ENCODE data around the gene PARD3B.

PARD3B gene

DNA sequence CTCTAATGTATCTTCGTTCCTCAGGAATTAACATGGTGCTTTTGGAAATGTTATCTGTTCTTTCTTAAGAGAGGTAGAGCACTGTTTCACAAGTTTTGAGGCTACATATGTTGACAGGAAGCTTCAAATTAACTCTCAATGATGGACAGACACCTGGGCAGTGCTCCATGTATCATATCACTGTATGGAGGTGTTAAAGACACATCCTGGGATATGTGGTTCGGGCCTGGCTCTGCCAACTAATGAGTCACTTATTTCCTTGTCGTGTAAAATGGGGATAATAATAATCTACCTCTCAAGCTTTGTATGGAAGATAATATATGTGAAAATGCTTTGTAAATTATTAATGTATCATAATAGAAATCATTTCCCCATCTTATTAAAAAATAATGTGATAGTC is 90.2 kb downstream of the PARD3B start:
- no peak for DNase-seq

DNA sequence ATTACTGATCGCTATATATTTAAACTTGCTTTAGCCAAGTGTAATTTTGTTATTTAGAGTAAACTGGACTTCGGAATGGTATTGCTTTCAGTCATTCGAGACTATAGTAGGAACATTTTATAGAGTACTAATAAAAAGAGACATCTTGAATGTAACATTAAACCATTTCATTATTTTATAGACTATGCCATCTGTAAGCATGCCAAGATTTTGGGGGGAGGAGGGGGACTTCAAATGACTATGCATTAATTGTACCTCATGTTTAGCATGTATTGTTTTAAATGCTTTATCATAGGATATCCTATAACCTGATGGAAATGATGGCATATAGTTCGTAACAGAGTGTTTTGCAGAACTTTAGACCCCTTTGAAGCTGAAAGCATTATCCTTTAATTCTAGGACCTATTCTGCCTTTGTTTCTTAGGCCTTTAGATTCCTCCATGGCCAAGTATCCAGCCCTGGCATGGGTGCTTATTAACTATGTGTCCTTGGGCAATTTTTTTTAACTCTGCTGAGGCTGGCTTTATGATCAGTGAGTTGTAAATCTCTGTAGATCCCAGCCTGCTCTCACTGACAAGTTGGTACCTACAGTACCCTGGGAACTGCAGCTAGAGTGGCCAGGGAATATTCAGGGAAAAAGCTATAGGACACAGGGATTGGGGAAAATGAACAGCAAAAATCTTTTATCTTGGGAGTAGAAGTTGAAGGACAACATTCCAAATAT is 93.4 kb downstream of the PARD3B start:
- Histone ChIP-seq H3K4me3 (ENCODE audit: low read depth in 1 of 2, low read length in 2 of 2) (no peak overlapping the region), H2AFZ (ENCODE audit: low read depth, low read length) (no peak overlapping the region)
- no peak for ATAC-seq (ENCODE audit: insufficient read depth, low read depth)

More for the DNA sequence above, 90.2 kb downstream of the PARD3B start:
- no peak overlapping the region for H3K4me3 ChIP-seq (ENCODE audit: low read depth in 1 of 2, low read length in 2 of 2)
- H3K9me3 ChIP-seq (ENCODE audit: insufficient read depth, low read length, severe bottlenecking), result no peaks in the 10 kb centered on the region
- H3K9ac ChIP-seq (ENCODE audit: low read depth, low read length), result no peak overlapping the region
- no peaks in the 10 kb centered on the region for H3K4me1 ChIP-seq (ENCODE audit: insufficient read depth, low read length)
- H3K27me3 ChIP-seq (ENCODE audit: insufficient read depth, low read length, poor library complexity), result no peaks in the 10 kb centered on the region
- H3K4me2 ChIP-seq (ENCODE audit: insufficient read depth, low read length), result no peak overlapping the region
- H2AFZ ChIP-seq (ENCODE audit: low read depth, low read length), result no peak overlapping the region
- H4K20me1 ChIP-seq (ENCODE audit: insufficient read depth, low read length), result no peaks in the 10 kb centered on the region
- no peak for TF ChIP-seq EZH2 (IDR thresholded peaks at IDR 0.05; ENCODE audit: borderline replicate concordance, low read depth, low read length, severe bottlenecking)
- TF ChIP-seq, protein P1, sequence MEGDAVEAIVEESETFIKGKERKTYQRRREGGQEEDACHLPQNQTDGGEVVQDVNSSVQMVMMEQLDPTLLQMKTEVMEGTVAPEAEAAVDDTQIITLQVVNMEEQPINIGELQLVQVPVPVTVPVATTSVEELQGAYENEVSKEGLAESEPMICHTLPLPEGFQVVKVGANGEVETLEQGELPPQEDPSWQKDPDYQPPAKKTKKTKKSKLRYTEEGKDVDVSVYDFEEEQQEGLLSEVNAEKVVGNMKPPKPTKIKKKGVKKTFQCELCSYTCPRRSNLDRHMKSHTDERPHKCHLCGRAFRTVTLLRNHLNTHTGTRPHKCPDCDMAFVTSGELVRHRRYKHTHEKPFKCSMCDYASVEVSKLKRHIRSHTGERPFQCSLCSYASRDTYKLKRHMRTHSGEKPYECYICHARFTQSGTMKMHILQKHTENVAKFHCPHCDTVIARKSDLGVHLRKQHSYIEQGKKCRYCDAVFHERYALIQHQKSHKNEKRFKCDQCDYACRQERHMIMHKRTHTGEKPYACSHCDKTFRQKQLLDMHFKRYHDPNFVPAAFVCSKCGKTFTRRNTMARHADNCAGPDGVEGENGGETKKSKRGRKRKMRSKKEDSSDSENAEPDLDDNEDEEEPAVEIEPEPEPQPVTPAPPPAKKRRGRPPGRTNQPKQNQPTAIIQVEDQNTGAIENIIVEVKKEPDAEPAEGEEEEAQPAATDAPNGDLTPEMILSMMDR (IDR thresholded peaks at IDR 0.05; ENCODE audit: borderline replicate concordance, extremely low read depth, low read length, poor library complexity, severe bottlenecking), result no peak
- no peak for ATAC-seq (ENCODE audit: insufficient read depth, low read depth)
- no peaks in the 10 kb centered on the region for H3K79me2 ChIP-seq (ENCODE audit: insufficient read depth, low read length)
- H3K27ac ChIP-seq (ENCODE audit: low read length), result no peak overlapping the region
- H3K36me3 ChIP-seq (ENCODE audit: insufficient read depth, low read length), result no peaks in the 10 kb centered on the region

DNA sequence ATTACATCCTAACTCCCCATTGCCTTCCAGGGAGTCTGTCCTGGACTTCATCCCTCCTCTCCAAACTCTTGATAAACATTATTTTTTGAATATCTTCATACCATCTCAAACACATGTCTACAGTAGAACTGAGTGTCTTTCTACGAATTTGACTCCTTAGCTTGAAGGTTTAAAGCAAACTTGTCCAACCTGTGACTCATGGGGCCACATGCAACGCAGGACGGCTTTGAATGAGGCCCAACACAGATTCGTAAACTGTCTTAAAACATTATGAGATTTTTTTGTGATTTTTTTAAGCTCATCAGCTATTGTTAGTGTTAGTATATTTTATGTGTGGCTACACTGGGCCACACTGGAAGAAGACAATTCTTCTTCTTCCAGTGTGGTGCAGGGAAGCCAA is 98.1 kb downstream of the PARD3B start:
- ATAC-seq (ENCODE audit: insufficient read depth, low read depth) (no peak), DNase-seq (no peak)
- no peak overlapping the region for H2AFZ ChIP-seq (ENCODE audit: low read depth, low read length)
- no peak overlapping the region for H3K4me3 ChIP-seq (ENCODE audit: low read depth in 1 of 2, low read length in 2 of 2)
- no peaks in the 10 kb centered on the region for H3K4me1 ChIP-seq (ENCODE audit: insufficient read depth, low read length)
- no peaks in the 10 kb centered on the region for H4K20me1 ChIP-seq (ENCODE audit: insufficient read depth, low read length)
- H3K9me3 ChIP-seq (ENCODE audit: insufficient read depth, low read length, severe bottlenecking), result no peaks in the 10 kb centered on the region
- no peaks in the 10 kb centered on the region for H3K79me2 ChIP-seq (ENCODE audit: insufficient read depth, low read length)
- no peaks in the 10 kb centered on the region for H3K27me3 ChIP-seq (ENCODE audit: insufficient read depth, low read length, poor library complexity)
- TF ChIP-seq, protein P1 (IDR thresholded peaks at IDR 0.05; ENCODE audit: borderline replicate concordance, extremely low read depth, low read length, poor library complexity, severe bottlenecking), result no peak
- TF ChIP-seq EZH2 (IDR thresholded peaks at IDR 0.05; ENCODE audit: borderline replicate concordance, low read depth, low read length, severe bottlenecking), result no peak
- H3K9ac ChIP-seq (ENCODE audit: low read depth, low read length), result no peak overlapping the region
- H3K4me2 ChIP-seq (ENCODE audit: insufficient read depth, low read length), result no peak overlapping the region
- no peaks in the 10 kb centered on the region for H3K36me3 ChIP-seq (ENCODE audit: insufficient read depth, low read length)
- no peak overlapping the region for H3K27ac ChIP-seq (ENCODE audit: low read length)

More for the DNA sequence above, 93.4 kb downstream of the PARD3B start:
- no peaks in the 10 kb centered on the region for H4K20me1 ChIP-seq (ENCODE audit: insufficient read depth, low read length)
- H3K9me3 ChIP-seq (ENCODE audit: insufficient read depth, low read length, severe bottlenecking), result no peaks in the 10 kb centered on the region
- no peaks in the 10 kb centered on the region for H3K27me3 ChIP-seq (ENCODE audit: insufficient read depth, low read length, poor library complexity)
- no peak overlapping the region for H3K27ac ChIP-seq (ENCODE audit: low read length)
- no peak for TF ChIP-seq EZH2 (IDR thresholded peaks at IDR 0.05; ENCODE audit: borderline replicate concordance, low read depth, low read length, severe bottlenecking)
- TF ChIP-seq, protein P1 (IDR thresholded peaks at IDR 0.05; ENCODE audit: borderline replicate concordance, extremely low read depth, low read length, poor library complexity, severe bottlenecking), result no peak
- no peak overlapping the region for H3K4me2 ChIP-seq (ENCODE audit: insufficient read depth, low read length)
- H3K79me2 ChIP-seq (ENCODE audit: insufficient read depth, low read length), result no peaks in the 10 kb centered on the region
- H3K4me1 ChIP-seq (ENCODE audit: insufficient read depth, low read length), result no peaks in the 10 kb centered on the region
- H3K36me3 ChIP-seq (ENCODE audit: insufficient read depth, low read length), result no peaks in the 10 kb centered on the region
- H3K9ac ChIP-seq (ENCODE audit: low read depth, low read length), result no peak overlapping the region
- no peak for DNase-seq

Measured in DND-41 (cell line).